Activated B cell treated with CpG ODN at 0.5 μM for 24 hours (primary cell): Measurements from ENCODE around the gene ADO. TPM values are rescaled to one million over a fixed set of nuclear protein-coding genes. Genes with fewer than 3 reads are reported as not detected.
A peak's percentile ranks its signal among the peaks of the same experiment; 100 is the strongest.

ENCODE experiments used
- ATAC-seq: fragments of 200-7000 bp; cut with Tn5 transposase; one replicate; pipeline ENCODE4 v1.10.0; 2021; ENCODE audit warnings: low read depth, mild to moderate bottlenecking, moderate library complexity
- CTCF ChIA-PET: fragments of 350-600 bp; sonication (Branson Sonifier 250); formaldehyde crosslinking; loops from one replicate; lab custom pipeline; 2021; ENCODE audit warnings: antibody characterized with exemption; lab: Charles Lee
- POLR2A ChIA-PET: fragments of 350-600 bp; sonication (Branson Sonifier 250); formaldehyde crosslinking; loops from one replicate; lab custom pipeline; 2021; ENCODE audit warnings: antibody characterized with exemption; lab: Charles Lee
- DNase-seq: peaks from one replicate; pipeline ENCODE4 v3.0.0; 2022
- H3K27ac Mint-ChIP-seq: one replicate; pipeline ENCODE4 v1.8.0; 2020; ENCODE audit warnings: mixed read lengths
- H3K27me3 Mint-ChIP-seq: one replicate; pipeline ENCODE4 v1.8.0; 2021; ENCODE audit warnings: mixed read lengths
- H3K36me3 Mint-ChIP-seq: one replicate; pipeline ENCODE4 v1.8.0; 2021; ENCODE audit warnings: low read depth, mixed read lengths
- H3K4me1 Mint-ChIP-seq: one replicate; pipeline ENCODE4 v1.8.0; 2021; ENCODE audit warnings: mixed read lengths
- H3K4me3 Mint-ChIP-seq: one replicate; pipeline ENCODE4 v1.8.0; 2020; ENCODE audit warnings: mild to moderate bottlenecking, mixed read lengths
- H3K9me3 Mint-ChIP-seq: one replicate; pipeline ENCODE4 v1.8.0; 2020; ENCODE audit warnings: mixed read lengths
- CTCF ChIP-seq: fragments of 200-600 bp; IDR thresholded peaks from one replicate; pipeline ENCODE4 v1.8.0; 2022; ENCODE audit warnings: antibody characterized with exemption, mild to moderate bottlenecking
- intact Hi-C: fragments of 100-400 bp; cut with micrococcal nuclease; formaldehyde crosslinking; loops from one replicate; pipeline ENCODE4 v1.15.1; 2024
- total RNA-seq: library from RNA; stranded (reverse); gene quantifications from 2 replicates; pipeline ENCODE4 v1.2.3, GENCODE V29; 2022

Gene ADO
- 21.6 and 21.7 TPM in 2 replicates for total RNA-seq

- H3K4me3 Mint-ChIP-seq = peak within 1 kb of the TSS; percentile 95
- DNase-seq = peak; percentile 77
- ATAC-seq = peak; percentile 87
- H3K27me3 Mint-ChIP-seq = no peaks in the 10 kb centered on the region
- peaks cover 41% of the 10 kb centered on the region for H3K4me1 Mint-ChIP-seq
- no peak for TF ChIP-seq CTCF
- H3K9me3 Mint-ChIP-seq = no peaks in the 10 kb centered on the region
- H3K27ac Mint-ChIP-seq = peak within 1 kb of the TSS; percentile 99
- CTCF ChIA-PET = interaction anchor here (1.0 to 4.0 kb wide), 5 partner anchors 12 to 194 kb away, joined by 3 to 15 read pairs (median 3); partner anchors contain the start of gene EGR2
- POLR2A ChIA-PET = interaction anchor here (0.8 to 5.1 kb wide), 9 partner anchors 12 to 167 kb away, joined by 3 to 68 read pairs (median 6); partner anchors contain the start of gene EGR2
- H3K36me3 Mint-ChIP-seq = peaks cover 28% of the 10 kb centered on the region
- intact Hi-C loops = loop anchor here (1.0 to 5.0 kb wide), 9 partner anchors 12 to 463 kb away; partner anchors contain the start of genes EGR2 and NRBF2
Observed at GRCh38 chr10:62804356-62805230, at the start of gene ADO. ADO (plus strand) TSS chr10:62804720; CDS start chr10:62805060, 340 bp downstream.

- no peaks in the 10 kb centered on the region for H3K36me3 Mint-ChIP-seq
Observed at GRCh38 chr10:62754963-62755362, 49.6 kb upstream of the ADO start.

GRCh38 chr10:62755662-62756653 is 48.6 kb upstream of the ADO start:
- ATAC-seq (no peak), DNase-seq (no peak)
- intact Hi-C loops = loop anchor here (1.0 to 5.0 kb wide), 2 partner anchors 23 to 151 kb away; no protein-coding TSS in a partner anchor
- H3K4me3 Mint-ChIP-seq = no peak overlapping the region
- TF ChIP-seq CTCF = no peak
- POLR2A ChIA-PET = no interaction called here
- CTCF ChIA-PET = no interaction called here
- H3K4me1 Mint-ChIP-seq = peaks cover 25% of the 10 kb centered on the region
- no peaks in the 10 kb centered on the region for H3K36me3 Mint-ChIP-seq
- H3K27me3 Mint-ChIP-seq = peaks cover 3% of the 10 kb centered on the region
- H3K27ac Mint-ChIP-seq = no peak overlapping the region
- no peaks in the 10 kb centered on the region for H3K9me3 Mint-ChIP-seq

More at GRCh38 chr10:62754963-62755362, 49.6 kb upstream of the ADO start:
- Mint-ChIP-seq H3K27ac (no peak overlapping the region), H3K4me1 (peaks cover 20% of the 10 kb centered on the region), H3K9me3 (no peaks in the 10 kb centered on the region), H3K27me3 (peaks cover 3% of the 10 kb centered on the region), H3K4me3 (no peak overlapping the region)
- intact Hi-C loops = loop anchor here (5.0 kb wide), 1 partner anchor 152 kb away; no protein-coding TSS in a partner anchor
- ChIA-PET CTCF (no interaction called here), POLR2A (no interaction called here)
- ATAC-seq = no peak
- TF ChIP-seq CTCF = no peak
- DNase-seq = no peak

GRCh38 chr10:62759599-62760175 is 44.8 kb upstream of the ADO start:
- peaks cover 3% of the 10 kb centered on the region for H3K27me3 Mint-ChIP-seq
- TF ChIP-seq CTCF = no peak
- intact Hi-C loops = loop anchor here (2.0 to 5.0 kb wide), 3 partner anchors 17 to 148 kb away; no protein-coding TSS in a partner anchor
- no peak overlapping the region for H3K27ac Mint-ChIP-seq
- no peak overlapping the region for H3K4me3 Mint-ChIP-seq
- H3K9me3 Mint-ChIP-seq = no peaks in the 10 kb centered on the region
- peaks cover 27% of the 10 kb centered on the region for H3K4me1 Mint-ChIP-seq
- no peak for ATAC-seq
- DNase-seq = no peak
- H3K36me3 Mint-ChIP-seq = no peaks in the 10 kb centered on the region
- CTCF ChIA-PET = interaction anchor here (0.8 to 1.4 kb wide), 3 partner anchors 78 to 149 kb away, joined by 3 to 6 read pairs (median 3); no protein-coding TSS in a partner anchor
- POLR2A ChIA-PET = interaction anchor here (0.6 kb wide), 1 partner anchor 660 kb away, joined by 6 read pairs; no protein-coding TSS in a partner anchor
